HG03432 (cell line): ENCODE measurements around the gene EPHA2.
A peak's percentile ranks its signal among the peaks of the same experiment; 100 is the strongest.

ENCODE experiments used
- ATAC-seq: cut with Tn5 transposase; IDR thresholded peaks from one replicate; pipeline ENCODE4 v1.9.1; 2021; ENCODE audit warnings: mild to moderate bottlenecking, moderate library complexity; ENCODE audit not compliant: unreplicated experiment

The EPHA2 gene

DNA sequence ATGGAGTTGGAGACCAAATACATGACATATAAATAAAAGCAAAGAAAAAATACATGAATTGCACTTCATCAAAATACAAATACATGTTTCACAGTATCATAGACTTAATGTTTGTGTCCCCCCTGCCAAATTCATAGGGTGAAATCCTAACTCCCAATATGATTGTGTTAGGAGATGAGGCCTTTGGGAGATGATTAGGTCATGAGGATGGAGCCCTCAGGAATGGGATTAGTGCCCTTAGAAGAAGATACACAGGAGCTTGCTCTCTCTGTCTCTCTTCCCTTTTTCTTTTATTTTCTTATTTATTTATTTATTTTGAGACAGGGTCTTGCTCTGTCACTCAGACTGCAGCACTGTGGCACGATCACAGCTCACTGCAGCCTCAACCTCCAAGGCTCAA lies 56.5 kb downstream of the EPHA2 start:
- no peak for ATAC-seq

- ATAC-seq, result no peak
Measured at GRCh38 chr1:16095447-16095846, 60.4 kb downstream of the EPHA2 start.

DNA sequence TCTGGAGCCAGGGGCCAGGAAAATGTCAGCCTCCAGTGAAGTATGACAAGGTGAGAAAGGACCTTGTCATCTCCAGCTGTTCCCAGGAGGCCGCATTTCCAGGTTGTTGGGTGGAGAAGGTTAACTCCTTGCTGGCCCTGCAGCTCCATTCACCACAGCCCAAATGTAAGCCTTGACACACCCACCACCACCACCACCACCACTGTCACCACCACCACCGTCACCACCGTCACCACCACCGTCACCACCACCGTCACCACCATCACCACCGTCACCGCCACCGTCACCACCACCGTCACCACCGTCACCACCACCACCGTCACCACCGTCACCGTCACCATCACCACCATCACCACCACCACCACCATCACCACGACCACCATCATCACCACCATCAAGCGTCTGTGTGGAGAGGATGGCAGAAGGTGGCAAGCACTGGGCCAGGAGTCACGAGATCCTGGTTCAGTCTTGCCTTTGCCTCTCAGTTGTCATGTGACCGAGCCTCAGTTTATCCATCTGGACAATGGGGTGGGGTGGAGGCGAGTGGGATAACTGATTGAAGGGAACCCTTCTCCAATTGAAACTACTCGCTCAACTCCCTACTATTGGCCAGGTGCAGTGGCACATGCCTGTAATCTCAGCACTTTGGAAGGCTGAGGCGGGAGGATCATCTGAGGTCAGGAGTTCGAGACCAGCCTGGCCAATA lies 61.3 kb downstream of the EPHA2 start:
- no peak for ATAC-seq

- ATAC-seq, result no peak
Measured at GRCh38 chr1:16093611-16094010, 62.3 kb downstream of the EPHA2 start.

DNA sequence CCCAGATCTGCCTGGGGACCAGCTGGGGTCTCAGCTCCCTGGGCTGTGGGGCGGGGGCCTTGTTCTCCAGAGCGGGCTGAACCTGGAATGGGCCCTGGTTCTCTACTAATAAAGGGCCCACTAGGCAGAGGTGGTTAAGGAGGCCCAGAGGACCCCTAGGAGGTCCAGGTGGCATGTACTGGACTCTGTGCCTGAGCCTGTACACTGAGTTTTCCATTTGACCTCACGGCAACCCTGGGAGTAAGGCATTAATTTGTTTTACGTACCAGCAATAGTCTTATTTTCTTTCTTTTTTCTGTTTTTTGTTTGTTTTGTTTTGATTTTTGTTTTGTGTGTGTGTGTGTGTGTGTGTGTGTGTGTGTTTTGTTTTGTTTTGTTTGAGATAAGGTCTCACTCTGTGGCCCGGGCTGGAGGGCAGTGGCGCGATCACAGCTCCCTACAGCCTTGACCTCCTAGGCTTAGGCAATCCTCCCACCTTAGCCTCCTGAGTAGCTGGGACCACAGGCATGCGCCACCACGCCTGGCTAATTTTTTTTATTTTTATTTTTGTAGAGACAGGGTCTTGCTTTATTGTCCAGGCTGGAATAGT lies 62.9 kb downstream of the EPHA2 start:
- ATAC-seq, result no peak

DNA sequence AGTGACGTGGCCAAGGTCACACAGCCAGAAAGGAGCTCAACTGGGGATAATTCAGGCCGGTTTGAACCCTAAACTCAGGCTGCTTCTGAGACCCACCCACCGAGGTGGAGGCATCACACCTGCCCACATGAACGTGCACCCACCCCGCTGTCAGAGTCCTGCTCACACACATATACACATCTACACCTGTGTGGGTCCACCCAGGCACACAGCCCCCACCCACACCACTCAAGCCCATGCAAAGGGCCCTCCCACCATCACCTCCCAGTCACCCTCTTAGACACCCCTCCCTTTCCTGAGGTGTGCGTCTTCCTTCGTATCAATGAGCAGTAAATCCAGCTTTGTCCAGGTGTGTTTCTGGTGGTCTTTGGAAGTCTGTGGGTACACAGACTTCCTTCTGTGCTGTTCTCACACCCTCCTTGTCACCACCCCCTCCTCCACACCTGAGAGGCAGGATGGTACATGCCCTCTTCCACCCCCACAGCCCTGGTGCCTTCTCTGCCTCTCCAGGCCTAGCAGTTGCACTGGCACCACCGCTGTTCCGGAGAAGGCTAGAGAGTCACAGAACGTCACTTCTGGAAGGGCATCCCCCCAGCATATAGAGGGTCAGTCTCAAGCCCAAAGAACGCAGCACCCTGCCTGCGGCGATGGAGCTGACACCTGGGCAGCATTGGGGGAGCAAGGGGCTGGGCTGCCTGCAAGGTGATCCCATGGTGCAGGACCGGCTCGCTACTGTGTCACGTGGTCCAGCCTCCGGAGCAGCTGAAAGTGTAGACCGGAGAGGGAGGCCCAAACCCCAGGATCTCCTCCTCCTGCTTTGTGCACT lies 63.6 kb downstream of the EPHA2 start:
- no peak for ATAC-seq

DNA sequence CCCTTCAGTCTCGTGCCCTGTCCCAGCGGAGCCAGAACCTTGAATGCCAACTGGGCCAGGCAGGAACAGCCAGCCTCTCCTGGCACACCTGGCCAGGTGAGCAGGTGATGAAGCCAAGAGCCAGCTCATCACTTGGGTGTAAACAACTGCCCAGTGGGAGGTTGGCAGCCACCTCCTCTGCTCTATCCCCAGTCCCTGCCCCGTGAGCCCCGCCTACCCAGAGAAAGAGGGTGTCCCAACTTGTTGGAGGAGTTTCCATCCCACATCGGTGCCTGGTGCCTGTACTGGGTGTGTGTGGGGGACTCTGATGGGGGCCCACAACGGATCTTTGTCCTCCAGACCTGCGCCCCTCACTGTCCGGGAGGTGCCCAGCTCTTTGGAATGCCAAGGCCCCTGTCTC lies 64.6 kb downstream of the EPHA2 start:
- ATAC-seq, result no peak

GRCh38 chr1:16090076-16090826 lies 65.6 kb downstream of the EPHA2 start:
- no peak for ATAC-seq

- no peak for ATAC-seq
Measured at GRCh38 chr1:16088996-16089395, 66.9 kb downstream of the EPHA2 start.

DNA sequence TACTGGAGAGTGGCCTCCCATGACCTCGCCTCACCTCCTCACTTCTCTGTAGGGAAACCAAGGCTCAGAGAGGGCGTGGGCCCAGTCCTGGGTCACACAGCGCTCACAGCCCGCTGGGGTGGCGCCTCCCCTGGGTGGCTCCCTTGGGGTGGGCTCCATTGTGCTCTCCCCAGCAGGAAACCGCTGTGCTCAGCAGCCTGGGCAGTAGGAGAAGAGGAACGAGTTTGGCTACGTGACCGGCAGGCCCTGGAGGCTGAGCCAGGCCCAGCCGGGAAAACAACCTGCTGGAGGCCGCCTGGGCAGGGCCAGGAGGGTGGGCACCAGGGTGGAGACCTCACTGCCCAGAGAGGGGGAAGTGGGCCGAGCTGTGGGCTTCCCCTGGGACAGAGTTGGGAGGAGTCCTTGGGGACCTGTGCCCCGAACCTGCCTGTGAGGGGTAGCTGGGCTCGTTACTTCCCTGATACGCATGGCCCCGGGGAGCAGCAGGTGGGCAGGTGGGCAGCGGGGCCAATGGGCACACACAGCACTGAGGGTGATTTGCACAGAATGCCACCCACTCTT lies 67.4 kb downstream of the EPHA2 start:
- no peak for ATAC-seq

DNA sequence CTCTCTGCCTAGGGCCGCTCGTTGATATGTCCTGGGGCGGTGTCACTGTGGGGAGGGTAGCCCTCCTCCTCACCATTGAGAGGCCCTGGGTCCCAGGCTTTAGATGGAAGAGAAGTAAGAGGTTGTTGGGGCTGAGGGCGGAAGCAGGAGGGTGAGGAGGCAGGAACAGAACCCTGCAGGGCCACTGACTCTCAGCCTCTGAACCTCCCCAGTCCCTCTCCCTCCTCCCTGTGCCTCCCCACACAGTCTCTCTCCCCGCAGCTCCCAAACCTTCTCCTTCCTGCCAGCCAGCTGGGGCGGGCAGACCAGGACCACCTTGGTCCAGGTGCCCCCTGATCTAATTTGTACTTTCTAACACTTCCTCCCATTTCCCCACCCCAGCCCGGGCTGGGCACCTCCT lies 68.1 kb downstream of the EPHA2 start:
- ATAC-seq, result no peak

DNA sequence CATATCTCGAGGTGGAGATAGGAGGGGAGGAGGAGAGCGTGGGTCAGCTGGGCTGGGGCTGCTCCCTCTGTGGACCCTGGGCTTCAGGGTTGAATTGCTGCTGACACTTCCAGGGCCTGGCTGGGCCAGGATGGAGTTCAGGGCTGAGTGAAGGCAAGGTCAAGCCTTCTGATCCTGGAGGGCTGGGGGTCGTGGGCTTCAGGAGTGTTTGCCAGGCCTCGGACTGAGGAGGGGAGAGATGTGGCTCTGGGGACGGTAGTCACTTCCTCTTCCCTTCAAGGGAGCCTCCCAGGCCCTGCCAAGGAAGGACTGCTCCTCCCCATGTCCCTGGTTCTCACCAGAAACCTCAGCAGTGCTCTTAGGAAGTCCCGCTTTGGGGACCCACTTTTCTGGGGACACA lies 70.3 kb downstream of the EPHA2 start:
- no peak for ATAC-seq

DNA sequence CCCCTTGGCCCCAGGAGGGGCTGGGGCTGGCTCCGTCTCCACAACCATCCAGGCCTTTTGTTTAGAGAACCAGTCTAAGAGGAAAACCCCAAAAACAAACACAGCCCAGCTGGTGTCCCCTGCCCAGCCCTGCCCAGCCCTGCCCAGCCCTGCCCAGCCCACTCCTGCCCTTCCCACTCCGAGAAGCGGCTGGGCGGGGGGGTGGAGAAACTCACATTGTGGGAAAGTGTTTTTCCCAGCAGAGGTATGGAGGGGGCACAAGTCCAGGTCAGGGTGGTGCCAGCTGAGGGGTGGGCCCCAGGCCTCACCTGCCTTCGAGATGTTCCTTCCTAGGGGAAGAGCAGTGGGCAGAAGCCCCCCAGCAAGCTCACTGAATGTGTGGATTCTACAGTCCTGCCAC lies 72.4 kb downstream of the EPHA2 start:
- no peak for ATAC-seq

DNA sequence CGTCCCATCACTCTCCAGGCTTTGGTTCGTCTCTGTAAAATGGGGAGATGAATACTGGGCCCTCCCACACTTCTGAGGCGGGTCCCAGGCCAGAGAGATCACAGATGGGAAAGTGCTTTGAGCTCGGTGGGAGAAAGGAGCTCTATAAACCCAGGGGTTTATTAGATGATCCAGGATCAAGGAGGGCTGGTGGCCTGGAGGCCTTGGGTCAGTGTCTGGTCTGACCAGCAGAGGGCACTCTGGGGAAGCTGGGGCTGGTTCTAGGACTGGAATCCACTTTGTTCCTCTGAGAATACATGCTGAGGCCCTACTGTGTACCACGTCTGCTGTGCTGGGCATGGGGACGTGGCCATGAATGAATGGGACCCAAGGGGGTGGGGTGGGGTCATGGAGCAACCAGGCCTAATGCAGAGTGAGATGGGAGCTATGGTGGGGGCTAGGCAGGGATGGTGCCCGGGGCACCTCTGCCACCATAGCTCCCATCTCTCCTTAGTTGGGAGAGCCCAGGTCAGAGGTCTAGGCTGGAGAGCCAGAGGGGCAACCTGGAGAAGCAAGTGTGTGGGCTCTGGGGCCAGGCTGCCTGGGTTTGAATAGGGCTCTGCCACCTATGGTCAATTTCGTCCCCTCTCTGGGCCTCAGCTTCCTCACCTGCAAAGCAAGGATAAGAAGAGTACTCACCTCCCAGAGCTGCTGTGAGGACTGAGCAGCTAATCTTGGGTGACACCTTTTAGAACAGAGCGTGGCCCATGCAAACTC lies 73.4 kb downstream of the EPHA2 start:
- no peak for ATAC-seq

- no peak for ATAC-seq
Measured at GRCh38 chr1:16081636-16082035, 74.2 kb downstream of the EPHA2 start.

DNA sequence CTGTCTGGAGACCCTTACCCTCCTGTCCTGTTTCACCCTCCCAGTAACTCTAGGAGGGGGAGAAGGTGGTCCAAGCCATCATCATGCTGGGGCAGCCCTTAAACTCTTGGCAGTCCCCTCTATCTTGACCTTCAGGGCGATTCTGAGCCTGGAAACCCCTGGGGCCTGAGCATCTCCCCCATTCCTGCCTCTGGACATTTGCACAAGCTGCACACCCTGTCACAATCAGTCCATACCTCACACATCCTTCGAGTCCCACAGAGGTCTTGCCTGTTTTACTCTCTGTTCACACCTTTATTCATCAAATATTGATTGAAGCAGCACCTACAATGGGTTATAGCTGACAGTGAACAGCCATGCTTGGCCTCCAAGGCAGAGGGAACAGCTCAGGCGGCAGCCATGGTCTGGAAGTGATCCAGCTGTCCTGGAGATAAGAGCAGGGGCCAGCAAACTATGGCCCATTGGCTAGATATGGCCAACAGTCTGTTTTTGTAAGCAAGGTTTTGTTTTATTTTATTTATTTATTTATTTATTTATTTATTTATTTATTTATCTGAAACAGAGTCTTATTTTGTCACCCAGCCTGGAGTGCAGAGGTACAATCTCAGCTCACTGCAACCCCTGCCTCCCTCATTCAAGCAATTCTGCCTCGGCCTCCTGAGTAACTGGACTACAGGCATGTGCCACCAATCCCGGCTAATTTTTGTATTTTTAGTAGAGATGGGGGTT lies 75.3 kb downstream of the EPHA2 start:
- ATAC-seq, result no peak

DNA sequence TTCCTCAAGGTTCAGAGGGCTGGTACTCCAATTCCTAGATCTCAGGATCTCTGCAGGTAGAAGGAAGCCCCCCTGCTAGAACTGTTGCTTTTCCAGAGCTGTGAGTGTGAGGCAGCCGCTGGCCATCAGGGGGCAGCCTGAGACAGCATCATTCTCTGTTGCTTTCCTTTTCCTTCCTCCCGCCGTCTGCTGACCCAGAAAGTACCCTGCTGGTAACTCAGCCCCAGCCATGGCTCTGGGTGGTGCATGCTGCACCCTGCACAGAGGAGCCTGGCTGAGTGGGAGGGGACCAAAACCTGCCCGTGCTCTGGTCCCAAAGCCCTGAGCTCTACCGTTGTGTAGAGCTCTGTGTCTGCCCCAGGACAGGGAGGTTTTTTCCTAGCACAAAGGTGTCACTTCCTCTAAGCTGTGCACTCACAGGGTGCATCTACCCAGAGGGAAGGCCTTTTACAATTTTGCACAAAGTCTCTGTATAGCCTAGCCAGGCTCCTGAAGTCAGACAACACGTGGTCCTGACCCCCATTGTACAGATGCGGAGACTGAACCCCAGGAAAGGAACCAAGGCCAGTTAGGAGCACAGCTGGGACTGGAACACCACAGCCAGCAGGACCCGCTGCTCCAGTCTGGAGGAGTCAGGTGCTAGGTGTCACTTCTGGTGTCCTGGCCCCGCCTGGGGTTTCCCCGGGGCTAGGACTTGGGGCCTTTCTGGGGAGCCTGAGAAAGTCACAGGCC lies 76.8 kb downstream of the EPHA2 start:
- peak; percentile 59 for ATAC-seq

DNA sequence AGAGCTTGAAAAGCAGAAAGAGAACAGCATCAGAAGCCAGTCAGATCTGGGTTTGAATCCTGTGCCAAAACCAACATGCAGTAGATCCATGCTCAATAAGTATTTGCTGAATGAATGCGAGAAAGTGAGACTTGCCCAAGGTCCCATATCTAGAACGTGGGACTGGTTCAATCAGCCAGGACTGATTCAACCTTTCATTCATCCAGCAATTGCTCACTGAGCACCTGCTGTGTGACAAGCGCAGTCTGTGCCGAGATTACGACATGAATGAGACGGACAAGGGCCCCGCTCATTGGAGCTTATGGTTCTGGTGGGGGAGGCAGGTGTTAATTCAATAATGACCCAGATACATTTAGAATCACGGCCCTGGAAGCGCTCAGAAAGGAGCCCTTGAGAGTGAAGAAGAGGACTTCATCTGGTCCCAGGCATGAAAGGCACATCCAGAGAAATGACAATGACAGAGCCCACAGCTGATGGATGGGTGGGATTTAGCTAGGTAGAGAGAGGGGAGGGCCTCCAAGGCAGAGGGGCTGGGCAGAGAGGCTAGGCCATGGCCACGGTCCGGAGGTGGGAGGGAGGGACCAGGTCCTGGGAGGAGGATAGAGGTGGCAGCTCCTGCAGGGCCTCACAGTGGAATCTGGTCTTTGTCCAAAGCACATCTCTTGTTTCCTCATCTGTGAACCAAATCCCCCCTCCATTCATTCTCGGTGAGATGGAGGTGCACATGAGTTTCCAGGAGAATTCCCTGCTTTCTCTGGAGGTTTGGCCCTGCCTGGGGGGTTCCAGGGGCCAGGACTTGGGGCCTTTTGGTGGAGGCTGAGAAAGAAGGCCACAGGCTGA lies 78.2 kb downstream of the EPHA2 start:
- no peak for ATAC-seq
